SK-N-SH (cell line): Measurements from ENCODE around the gene ZNF580. TPM values are rescaled to one million over a fixed set of nuclear protein-coding genes. Genes with fewer than 3 reads are reported as not detected.

ENCODE experiments used
- CTCF ChIA-PET: fragments of 300-600, 350-600 bp; formaldehyde crosslinking; extraction: SDS; loops from one replicate; lab custom pipeline; 2021; lab: Yijun Ruan, JAX
- POLR2A ChIA-PET: fragments of 350-600 bp; sonication (Branson Sonifier 250); formaldehyde crosslinking; extraction: SDS; loops from one replicate; lab custom pipeline; 2020; ENCODE audit warnings: antibody characterized with exemption, inconsistent platforms; lab: Yijun Ruan, JAX
- DNase-seq: peaks from one replicate; pipeline ENCODE4 v3.0.0; 2012
- H2AFZ ChIP-seq: fragments of 200-600 bp; sonication (generic); 2 replicates; pipeline ENCODE4 v1.8.1; 2016; ENCODE audit warnings: antibody characterized with exemption, mild to moderate bottlenecking, low read depth
- H3F3A ChIP-seq: fragments of 200-600 bp; sonication (generic); replicated peaks from 2 replicates; pipeline ENCODE3; 2016; ENCODE audit warnings: antibody characterized with exemption, mild to moderate bottlenecking; ENCODE audit not compliant: insufficient read depth
- H3K27ac ChIP-seq, 2 experiments: fragments of 200-500 bp in 1 of 2; fragments of 200-600 bp in 1 of 2; sonication (Bioruptor generic) in 1 of 2; sonication (generic), shearing (Covaris generic) in 1 of 2; 2 replicates each; pipeline versions ENCODE4 v1.5.1 to v1.6.1; 2014 to 2016; ENCODE audit warnings: low read depth in 2 of 2, inconsistent platforms in 1 of 2, low read length in 1 of 2, mild to moderate bottlenecking in 1 of 2, mixed read lengths in 1 of 2
- H3K27me3 ChIP-seq: fragments of 200-600 bp; sonication (generic), shearing (Covaris generic); 2 replicates; pipeline ENCODE4 v1.6.1; 2016; ENCODE audit warnings: mixed run types; ENCODE audit not compliant: insufficient read depth
- H3K36me3 ChIP-seq, 2 experiments: fragments of 200-500 bp in 1 of 2; fragments of 200-600 bp in 1 of 2; sonication (Bioruptor generic) in 1 of 2; sonication (generic) in 1 of 2; replicated peaks in 1 of 2; 2 replicates each; pipeline versions ENCODE3 to v1.5.1; 2014 to 2016; ENCODE audit warnings: low read length in 1 of 2, mild to moderate bottlenecking in 1 of 2; ENCODE audit not compliant: insufficient read depth in 2 of 2, control insufficient read depth in 1 of 2
- H3K4me1 ChIP-seq, 2 experiments: fragments of 200-500 bp in 1 of 2; fragments of 200-600 bp in 1 of 2; sonication (Bioruptor generic) in 1 of 2; sonication (generic), shearing (Covaris generic) in 1 of 2; 2 replicates each; pipeline versions ENCODE4 v1.5.1 to v1.6.1; 2014 to 2016; ENCODE audit warnings: low read depth in 1 of 2, low read length in 1 of 2, mixed run types in 1 of 2; ENCODE audit not compliant: insufficient read depth in 2 of 2, control insufficient read depth in 1 of 2
- H3K4me2 ChIP-seq: fragments of 200-600 bp; sonication (generic), shearing (Covaris generic); 2 replicates; pipeline ENCODE4 v1.6.1; 2017; ENCODE audit warnings: mixed run types
- H3K4me3 ChIP-seq, 2 experiments: fragments of 200-500 bp in 1 of 2; fragments of 200-600 bp in 1 of 2; sonication (Bioruptor generic) in 1 of 2; sonication (generic), shearing (Covaris generic) in 1 of 2; 2 replicates each; pipeline versions ENCODE4 v1.5.1 to v1.8.1; 2014 to 2016; ENCODE audit warnings: low read depth in 2 of 2, inconsistent platforms in 1 of 2, low read length in 1 of 2, mild to moderate bottlenecking in 1 of 2, mixed read lengths in 1 of 2, moderate library complexity in 1 of 2
- H3K79me2 ChIP-seq: fragments of 200-600 bp; sonication (generic); 2 replicates; pipeline ENCODE4 v1.8.1; 2017; ENCODE audit warnings: mild to moderate bottlenecking; ENCODE audit not compliant: insufficient read depth
- H3K9ac ChIP-seq: fragments of 200-600 bp; sonication (generic); 2 replicates; pipeline ENCODE4 v1.6.1; 2017; ENCODE audit warnings: mixed run types
- H3K9me2 ChIP-seq: fragments of 200-600 bp; sonication (generic); 2 replicates; pipeline ENCODE4 v1.6.1; 2017; ENCODE audit warnings: mixed run types
- H3K9me3 ChIP-seq: fragments of 200-600 bp; sonication (generic); 2 replicates; pipeline ENCODE4 v1.6.1; 2017; ENCODE audit warnings: mixed run types, mild to moderate bottlenecking, moderate library complexity
- H4K20me1 ChIP-seq: fragments of 200-600 bp; sonication (generic); 2 replicates; pipeline ENCODE4 v1.6.1; 2017; ENCODE audit warnings: mild to moderate bottlenecking, mixed run types; ENCODE audit not compliant: insufficient read depth
- CHD2 ChIP-seq: fragments of 150-350 bp; IDR thresholded peaks from 2 replicates; pipeline ENCODE4 v1.6.1; 2018; ENCODE audit warnings: low read length; ENCODE audit not compliant: partially characterized antibody
- CTCF ChIP-seq: fragments of 200-600 bp; sonication (generic); IDR thresholded peaks from 2 replicates; pipeline ENCODE4 v1.6.1; 2017; ENCODE audit warnings: antibody characterized with exemption, mild to moderate bottlenecking, moderate library complexity
- ELF1 ChIP-seq: IDR thresholded peaks from 2 replicates; pipeline ENCODE4 v1.4.0; 2012
- EZH2phosphoT487 ChIP-seq: fragments of 200-600 bp; sonication (generic); IDR thresholded peaks from 2 replicates; pipeline ENCODE4 v1.6.1; 2017; ENCODE audit warnings: low read depth, mixed run types, mild to moderate bottlenecking, antibody characterized with exemption, moderate library complexity, borderline replicate concordance
- FOSL2 ChIP-seq: IDR thresholded peaks from 2 replicates; pipeline ENCODE4 v1.4.0; 2012; ENCODE audit warnings: low read depth, mild to moderate bottlenecking, moderate library complexity, borderline replicate concordance
- FOXJ3 ChIP-seq: sonication (generic); formaldehyde crosslinking; IDR thresholded peaks from 2 replicates; pipeline ENCODE4 v1.5.1; 2020; ENCODE audit warnings: mild to moderate bottlenecking, missing genetic modification reagents
- GATA2 ChIP-seq: sonication (generic); formaldehyde crosslinking; IDR thresholded peaks from 2 replicates; pipeline ENCODE4 v1.5.0; 2020; ENCODE audit warnings: mild to moderate bottlenecking, missing genetic modification reagents
- MEF2A ChIP-seq: IDR thresholded peaks from 2 replicates; pipeline ENCODE4 v1.4.0; 2012; ENCODE audit warnings: low read depth, borderline replicate concordance
- RAD21 ChIP-seq: IDR thresholded peaks from 2 replicates; pipeline ENCODE4 v1.6.1; 2012; ENCODE audit warnings: mild to moderate bottlenecking, low read length
- RCOR1 ChIP-seq: fragments of 150-350 bp; IDR thresholded peaks from 2 replicates; pipeline ENCODE4 v1.6.1; 2017; ENCODE audit warnings: antibody characterized with exemption, low read length
- RXRA ChIP-seq: IDR thresholded peaks from 2 replicates; pipeline ENCODE4 v1.4.0; 2012; ENCODE audit warnings: low read depth, mild to moderate bottlenecking, borderline replicate concordance
- TCF12 ChIP-seq: IDR thresholded peaks from 2 replicates; pipeline ENCODE4 v1.4.0; 2012
- YY1 ChIP-seq: IDR thresholded peaks from 2 replicates; pipeline ENCODE4 v1.4.0; 2012; ENCODE audit warnings: low read depth, mild to moderate bottlenecking
- WGBS: methylation state at CpG from one replicate; pipeline ENCODE4 v1.1.6; 2017; ENCODE audit warnings: low lambda C conversion rate; 5-methylcytosine and 5-hydroxymethylcytosine counted together
- polyA plus RNA-seq, 3 experiments: library from polyadenylated mRNA; depleted of rRNA; stranded (reverse); fragments of >200 nt; gene quantifications; 2 replicates each; pipeline ENCODE4 v1.2.3, GENCODE V29; 2012
- TF ChIP-seq, protein P1 (sequence below): IDR thresholded peaks from 2 replicates; pipeline ENCODE4 v1.4.0; 2012; ENCODE audit warnings: low read depth, borderline replicate concordance
- TF ChIP-seq, protein P2 (sequence below): IDR thresholded peaks from 2 replicates; pipeline ENCODE4 v1.4.0; 2012; ENCODE audit warnings: low read depth, borderline replicate concordance
- TF ChIP-seq, protein P3 (sequence below): fragments of 150-350 bp; IDR thresholded peaks from 2 replicates; pipeline ENCODE4 v1.6.1; 2016; ENCODE audit warnings: mild to moderate bottlenecking, low read depth, low read length
- TF ChIP-seq, protein P4 (sequence below): IDR thresholded peaks from 2 replicates; pipeline ENCODE4 v1.4.0; 2012; ENCODE audit warnings: low read depth

Gene ZNF580
- polyA plus RNA-seq, 1 of the 3 experiments (the other 2 are of a cell fraction): 21.9 TPM

DNA sequence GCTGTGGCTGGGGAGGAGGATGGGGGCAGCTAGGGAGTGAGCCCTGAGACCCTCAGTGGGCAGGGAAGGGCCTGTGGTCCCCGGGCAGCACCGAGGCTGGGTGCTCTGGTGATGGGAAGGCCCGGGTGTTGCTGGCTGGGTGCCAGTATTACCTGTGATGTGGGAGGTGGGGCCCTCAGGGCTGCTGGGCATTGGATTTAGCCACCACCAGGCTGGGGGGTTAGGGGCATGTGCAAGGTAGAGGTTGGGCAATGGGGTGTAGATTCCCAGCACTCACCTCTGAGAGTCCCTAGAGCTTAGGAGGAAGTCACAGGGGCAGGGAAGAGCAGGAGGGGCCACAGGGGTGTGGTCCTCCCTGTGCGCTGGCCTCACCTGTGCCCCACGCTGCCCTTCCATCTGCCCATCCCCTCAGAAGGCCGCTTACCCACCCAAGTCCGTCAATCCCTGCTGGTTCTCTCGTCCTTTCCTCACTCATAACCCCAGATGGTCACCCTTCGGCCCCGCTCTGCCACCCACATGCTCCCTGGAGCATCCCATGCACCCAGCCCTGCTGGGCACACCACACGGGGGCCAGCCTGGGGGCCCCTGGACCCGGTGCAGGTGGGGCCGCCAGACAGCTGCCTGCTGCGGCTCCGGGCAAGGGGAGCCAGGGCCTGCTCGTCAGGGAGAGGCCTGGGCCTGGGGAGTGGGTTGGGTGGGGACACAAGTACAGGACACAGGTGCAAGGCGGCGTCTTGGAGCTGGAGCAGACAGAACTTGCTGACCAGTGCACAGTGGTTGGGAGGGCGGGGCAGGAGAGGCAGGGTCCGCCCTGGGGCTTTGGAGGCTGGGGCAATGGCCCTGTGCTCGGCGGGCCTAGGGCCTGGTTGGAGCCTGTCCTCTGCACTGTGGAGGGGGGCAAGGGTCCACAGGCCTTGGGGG is 46.7 kb downstream of the ZNF580 start:
- Histone ChIP-seq H3K36me3 (peaks cover 3 to 64% of the 10 kb centered on the region in 2 experiments), H3K9me2 (no peaks in the 10 kb centered on the region), H3K9me3 (no peaks in the 10 kb centered on the region), H3K9ac (no peak overlapping the region), H4K20me1 (peaks cover 53% of the 10 kb centered on the region), H3K27ac (no peak overlapping the region), H2AFZ (no peak overlapping the region), H3K4me3 (no peak overlapping the region), H3K4me2 (no peak overlapping the region), H3F3A (no peaks in the 10 kb centered on the region), H3K79me2 (peaks cover 38% of the 10 kb centered on the region), H3K27me3 (no peaks in the 10 kb centered on the region), H3K4me1 (no peaks in the 10 kb centered on the region)
- ChIA-PET CTCF (interaction anchor here (1.0 to 1.1 kb wide), 2 partner anchors 16 kb away, joined by 3 read pairs; no protein-coding TSS in a partner anchor), POLR2A (no interaction called here)
- no peak for TF ChIP-seq RXRA
- no peak for TF ChIP-seq EZH2phosphoT487
- no peak for TF ChIP-seq TCF12
- no peak for TF ChIP-seq FOXJ3 (CRISPR knock-in tag)
- TF ChIP-seq, protein P1, sequence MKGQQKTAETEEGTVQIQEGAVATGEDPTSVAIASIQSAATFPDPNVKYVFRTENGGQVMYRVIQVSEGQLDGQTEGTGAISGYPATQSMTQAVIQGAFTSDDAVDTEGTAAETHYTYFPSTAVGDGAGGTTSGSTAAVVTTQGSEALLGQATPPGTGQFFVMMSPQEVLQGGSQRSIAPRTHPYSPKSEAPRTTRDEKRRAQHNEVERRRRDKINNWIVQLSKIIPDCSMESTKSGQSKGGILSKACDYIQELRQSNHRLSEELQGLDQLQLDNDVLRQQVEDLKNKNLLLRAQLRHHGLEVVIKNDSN: no peak
- no peak for TF ChIP-seq RCOR1
- TF ChIP-seq CTCF: no peak
- no peak for TF ChIP-seq MEF2A
- DNase-seq: no peak
- WGBS: 96% methylated on average over 19 of the region's 22 CpGs

GRCh38 chr19:55688422-55689218 is 47.8 kb downstream of the ZNF580 start:
- Histone ChIP-seq H3K9me2 (no peaks in the 10 kb centered on the region), H3K79me2 (peaks cover 27% of the 10 kb centered on the region), H3F3A (no peaks in the 10 kb centered on the region), H3K36me3 (peaks cover 0 to 71% of the 10 kb centered on the region in 2 experiments), H3K4me2 (no peak overlapping the region), H3K27ac (no peak overlapping the region), H3K27me3 (no peaks in the 10 kb centered on the region), H3K4me3 (no peak overlapping the region), H2AFZ (no peak overlapping the region), H3K4me1 (no peaks in the 10 kb centered on the region), H3K9me3 (no peaks in the 10 kb centered on the region), H4K20me1 (peaks cover 44% of the 10 kb centered on the region), H3K9ac (no peak overlapping the region)
- WGBS: 92% methylated on average over 20 of the region's 27 CpGs
- ChIA-PET CTCF (interaction anchor here (1.0 kb wide), 1 partner anchor 15 kb away, joined by 3 read pairs; no protein-coding TSS in a partner anchor), POLR2A (no interaction called here)
- DNase-seq: no peak
- TF ChIP-seq FOSL2: no peak
- no peak for TF ChIP-seq MEF2A
- TF ChIP-seq, protein P1: no peak
- TF ChIP-seq, protein P2, sequence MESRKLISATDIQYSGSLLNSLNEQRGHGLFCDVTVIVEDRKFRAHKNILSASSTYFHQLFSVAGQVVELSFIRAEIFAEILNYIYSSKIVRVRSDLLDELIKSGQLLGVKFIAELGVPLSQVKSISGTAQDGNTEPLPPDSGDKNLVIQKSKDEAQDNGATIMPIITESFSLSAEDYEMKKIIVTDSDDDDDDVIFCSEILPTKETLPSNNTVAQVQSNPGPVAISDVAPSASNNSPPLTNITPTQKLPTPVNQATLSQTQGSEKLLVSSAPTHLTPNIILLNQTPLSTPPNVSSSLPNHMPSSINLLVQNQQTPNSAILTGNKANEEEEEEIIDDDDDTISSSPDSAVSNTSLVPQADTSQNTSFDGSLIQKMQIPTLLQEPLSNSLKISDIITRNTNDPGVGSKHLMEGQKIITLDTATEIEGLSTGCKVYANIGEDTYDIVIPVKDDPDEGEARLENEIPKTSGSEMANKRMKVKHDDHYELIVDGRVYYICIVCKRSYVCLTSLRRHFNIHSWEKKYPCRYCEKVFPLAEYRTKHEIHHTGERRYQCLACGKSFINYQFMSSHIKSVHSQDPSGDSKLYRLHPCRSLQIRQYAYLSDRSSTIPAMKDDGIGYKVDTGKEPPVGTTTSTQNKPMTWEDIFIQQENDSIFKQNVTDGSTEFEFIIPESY: no peak
- TF ChIP-seq, protein P3, sequence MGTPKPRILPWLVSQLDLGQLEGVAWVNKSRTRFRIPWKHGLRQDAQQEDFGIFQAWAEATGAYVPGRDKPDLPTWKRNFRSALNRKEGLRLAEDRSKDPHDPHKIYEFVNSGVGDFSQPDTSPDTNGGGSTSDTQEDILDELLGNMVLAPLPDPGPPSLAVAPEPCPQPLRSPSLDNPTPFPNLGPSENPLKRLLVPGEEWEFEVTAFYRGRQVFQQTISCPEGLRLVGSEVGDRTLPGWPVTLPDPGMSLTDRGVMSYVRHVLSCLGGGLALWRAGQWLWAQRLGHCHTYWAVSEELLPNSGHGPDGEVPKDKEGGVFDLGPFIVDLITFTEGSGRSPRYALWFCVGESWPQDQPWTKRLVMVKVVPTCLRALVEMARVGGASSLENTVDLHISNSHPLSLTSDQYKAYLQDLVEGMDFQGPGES: no peak
- no peak for TF ChIP-seq ELF1
- TF ChIP-seq, protein P4, sequence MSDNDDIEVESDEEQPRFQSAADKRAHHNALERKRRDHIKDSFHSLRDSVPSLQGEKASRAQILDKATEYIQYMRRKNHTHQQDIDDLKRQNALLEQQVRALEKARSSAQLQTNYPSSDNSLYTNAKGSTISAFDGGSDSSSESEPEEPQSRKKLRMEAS: no peak
- no peak for TF ChIP-seq CHD2
- no peak for TF ChIP-seq FOXJ3 (CRISPR knock-in tag)
- no peak for TF ChIP-seq YY1
- no peak for TF ChIP-seq EZH2phosphoT487
- TF ChIP-seq RAD21: no peak
- TF ChIP-seq GATA2 (CRISPR knock-in tag): no peak
